DMS 273 (cell line): Measurements from ENCODE around the gene UCMA.
"Not testable (repeated sequence)": the region's sequence is repeated elsewhere in the genome, so short reads cannot be mapped to it uniquely, and the experiment has no call there.

Source experiments
- DNase-seq: peaks from one replicate; lab custom pipeline; 2025; ENCODE audit not compliant: unreplicated experiment; lab: John Stamatoyannopoulos, UW

UCMA gene

DNA sequence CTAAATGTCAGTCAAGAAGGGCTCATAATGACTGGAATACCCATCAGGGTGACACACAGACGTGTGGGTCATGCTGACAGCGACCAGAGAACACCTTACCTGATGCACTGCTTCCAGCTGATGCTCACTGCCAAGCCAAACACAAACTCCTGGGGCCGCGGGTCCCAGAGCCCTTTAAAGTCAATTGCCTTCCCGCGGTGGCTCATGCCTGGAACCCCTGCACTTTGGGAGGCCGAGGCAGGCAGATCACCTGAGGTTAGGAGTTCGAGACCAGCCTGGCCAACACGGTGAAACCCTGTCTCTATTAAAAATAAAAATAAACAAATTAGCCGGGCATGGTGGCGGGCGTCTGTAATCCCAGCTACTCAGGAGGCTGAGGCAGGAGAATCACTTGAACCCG is 562 bp upstream of the UCMA start:
- DNase-seq = not testable (repeated sequence)

DNA sequence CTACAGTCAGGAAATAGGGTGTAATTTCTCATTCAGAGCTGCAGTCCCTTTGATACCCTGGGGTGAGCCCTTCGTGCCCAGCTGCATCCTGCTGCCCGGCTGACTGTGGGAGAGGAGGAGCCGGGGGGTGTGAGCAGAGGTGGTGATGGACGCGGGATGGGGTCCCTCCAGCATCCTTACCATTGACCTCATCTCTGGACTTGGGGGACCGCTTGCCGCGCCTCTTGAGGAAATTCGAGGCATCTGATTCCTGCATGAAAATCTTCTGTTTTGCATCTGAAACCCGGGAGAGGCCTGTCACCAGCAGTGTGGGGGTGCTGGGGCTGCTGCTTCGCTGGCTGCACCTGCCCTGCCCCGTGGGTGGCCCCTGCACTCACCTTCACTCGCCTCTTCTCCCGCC is 816 bp downstream of the UCMA start:
- no peak for DNase-seq

DNA sequence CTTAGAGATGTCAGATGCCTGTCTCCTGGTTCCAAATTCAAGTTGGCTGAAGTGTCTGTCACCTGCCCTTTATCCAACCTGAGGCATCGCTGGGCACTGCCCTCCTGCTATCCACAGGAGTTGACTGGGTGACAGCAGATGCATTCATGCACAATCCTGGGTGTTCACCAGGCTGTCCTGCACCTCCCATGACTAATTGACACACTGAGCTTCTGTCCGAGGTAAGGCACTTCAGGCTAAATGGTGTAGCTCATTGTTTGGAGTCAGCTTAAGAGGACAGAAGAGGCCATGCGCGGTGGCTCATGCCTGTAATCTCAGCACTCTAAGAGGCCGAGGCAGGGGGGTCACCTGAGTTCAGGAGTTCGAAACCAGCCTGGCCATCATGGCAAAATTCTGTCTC is 2.4 kb downstream of the UCMA start:
- DNase-seq = no peak

DNA sequence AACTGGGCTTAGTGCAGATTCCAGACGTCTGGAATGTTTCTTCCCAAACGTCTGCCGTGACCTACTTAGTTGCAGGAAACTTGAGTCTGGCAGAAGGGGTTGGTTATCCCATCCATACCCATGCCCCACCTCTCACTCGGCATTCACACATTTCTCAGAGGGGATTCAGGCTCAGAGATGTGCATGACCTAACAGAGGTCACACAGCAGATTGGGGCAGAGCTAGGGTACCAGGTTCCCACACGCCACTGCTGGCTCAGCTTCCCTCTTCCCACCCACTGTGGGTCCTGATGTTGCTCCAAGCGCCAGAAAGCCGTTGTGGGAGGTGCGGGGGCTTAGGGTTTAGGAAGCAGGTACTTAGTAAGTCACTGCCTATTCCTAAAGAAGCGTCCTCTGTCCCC is 3.0 kb downstream of the UCMA start:
- DNase-seq = no peak

DNA sequence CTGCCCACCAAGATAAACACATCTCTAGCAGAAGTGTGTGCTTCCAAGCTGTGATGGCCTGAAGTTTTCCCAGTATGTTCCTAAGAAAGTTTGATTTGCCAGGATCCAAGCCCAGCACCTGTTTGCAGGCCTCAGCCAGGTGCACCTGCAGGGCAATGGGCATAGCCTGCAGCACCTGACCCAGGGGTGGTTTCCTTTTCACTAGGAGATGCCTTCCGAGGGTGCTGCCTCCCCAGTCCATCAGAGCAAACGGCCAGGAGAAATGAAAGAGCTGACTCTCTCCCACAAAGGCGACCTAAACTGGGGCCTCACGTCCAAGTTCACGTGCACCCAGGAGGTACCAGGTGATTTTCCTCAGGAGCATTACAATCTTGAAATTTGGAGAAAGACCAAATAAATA is 7.1 kb downstream of the UCMA start:
- no peak for DNase-seq

DNA sequence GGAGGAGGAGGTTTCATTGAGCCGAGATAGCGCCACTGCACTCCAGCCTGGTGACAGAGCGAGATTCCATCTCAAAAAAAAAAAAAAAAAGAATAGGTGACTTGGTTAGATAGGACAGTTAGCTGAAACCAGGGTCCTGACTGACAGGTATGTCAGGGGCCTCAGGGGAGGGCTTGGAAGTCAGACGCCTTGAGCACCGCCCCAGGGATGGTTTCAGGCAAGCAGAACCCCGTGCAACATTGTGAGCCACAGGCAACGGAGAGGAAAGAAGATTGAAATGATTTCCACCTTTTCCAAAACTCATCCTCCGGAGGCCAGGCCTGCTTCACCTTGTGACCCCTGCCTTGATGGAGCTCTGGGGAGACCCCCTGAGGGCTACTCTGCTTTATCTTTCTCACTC is 8.6 kb downstream of the UCMA start:
- DNase-seq = no peak

DNA sequence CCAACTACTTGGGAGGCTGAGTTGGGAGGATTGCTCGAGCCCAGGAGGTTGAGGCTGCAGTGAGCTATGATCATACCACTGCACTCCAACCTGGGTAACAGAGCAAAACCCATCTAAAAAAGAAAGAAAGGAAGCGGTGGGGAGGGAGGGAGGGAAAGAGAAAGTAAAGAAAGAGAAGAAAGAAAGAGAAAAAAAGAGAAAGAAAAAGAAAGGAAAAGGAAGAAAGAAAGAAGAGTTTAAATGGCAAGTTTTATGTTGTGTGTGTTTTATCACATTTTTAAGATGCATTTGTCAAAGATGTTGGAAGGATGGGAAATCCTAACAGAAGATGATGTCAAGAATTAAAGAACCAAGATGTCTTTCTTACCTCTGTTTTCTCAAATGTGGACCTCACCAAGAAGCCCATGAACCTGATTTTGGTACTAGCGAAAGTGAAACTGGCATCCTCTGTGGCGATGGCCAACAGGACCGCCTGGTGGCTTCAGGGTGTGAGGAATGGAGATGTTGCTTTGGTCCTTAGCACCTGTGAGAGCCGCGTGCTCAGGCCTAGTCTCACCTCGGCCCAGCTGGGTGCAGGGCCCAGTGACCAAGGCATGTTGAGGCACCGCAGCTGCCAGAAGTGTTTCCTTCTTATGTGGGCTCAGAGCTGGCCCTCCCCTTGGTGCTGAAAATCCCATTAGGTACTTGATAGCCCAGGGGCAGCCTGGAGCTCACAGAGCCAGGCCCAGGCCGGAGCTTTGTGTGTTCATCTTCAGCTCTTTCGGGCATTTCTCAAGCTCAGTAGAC is 9.8 kb downstream of the UCMA start:
- DNase-seq = no peak

DNA sequence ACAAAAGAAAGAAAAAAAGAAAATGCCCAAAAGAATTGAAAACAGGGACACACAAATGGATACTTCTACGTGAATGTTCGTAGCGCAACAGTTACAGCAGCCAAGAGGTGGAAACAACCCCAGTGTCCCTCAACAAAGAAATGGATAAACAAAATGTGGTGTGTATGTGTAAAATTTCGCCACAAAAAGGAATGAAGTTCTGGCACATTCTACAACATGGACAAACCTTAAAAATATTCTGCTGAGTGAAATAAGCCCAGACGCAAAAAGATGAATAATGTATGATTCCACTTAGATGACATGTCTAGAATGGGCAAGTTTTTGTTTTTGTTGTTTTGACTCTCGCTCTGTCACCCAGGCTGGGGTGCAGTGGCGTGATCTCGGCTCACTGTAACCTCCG is 10.9 kb downstream of the UCMA start:
- no peak for DNase-seq

DNA sequence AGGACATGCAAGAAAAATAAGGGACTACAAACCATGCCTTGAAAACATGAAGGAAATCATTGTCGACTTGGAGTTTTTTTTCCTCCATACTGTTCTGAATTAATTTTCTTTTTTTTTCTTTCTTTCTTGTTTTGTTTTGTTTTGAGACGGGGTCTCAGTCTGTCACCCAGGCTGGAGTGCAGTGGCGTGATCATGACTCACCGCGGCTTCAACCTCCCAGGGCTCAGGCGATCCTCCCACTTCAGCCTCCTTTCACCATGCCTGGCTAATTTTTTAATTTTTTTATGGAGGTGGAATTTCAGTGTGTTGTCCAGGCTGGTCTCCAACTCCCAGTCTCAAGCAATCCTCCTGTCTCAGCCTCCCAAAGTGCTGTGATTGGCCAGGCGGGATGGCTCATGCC is 11.6 kb downstream of the UCMA start:
- no peak for DNase-seq

DNA sequence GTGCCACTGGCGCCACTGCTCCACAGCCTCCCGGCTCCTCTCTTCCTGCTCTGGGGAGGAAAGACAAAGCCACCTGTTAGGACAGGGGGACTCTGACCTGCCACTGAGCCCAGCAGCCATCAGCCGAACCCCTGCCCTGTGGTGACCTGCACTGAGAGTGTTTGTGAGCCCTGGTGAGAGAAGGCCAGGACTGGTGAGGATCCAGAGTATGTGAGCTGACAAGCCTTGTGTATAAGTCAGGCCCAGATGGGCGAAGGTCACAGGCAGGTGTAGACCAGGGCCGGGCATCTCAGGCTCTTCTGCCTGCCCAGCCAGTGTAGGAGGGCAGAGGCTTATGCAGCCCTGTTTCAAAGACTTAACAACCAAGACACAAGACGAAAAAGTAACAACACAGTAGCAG is 12.0 kb downstream of the UCMA start:
- no peak for DNase-seq

DNA sequence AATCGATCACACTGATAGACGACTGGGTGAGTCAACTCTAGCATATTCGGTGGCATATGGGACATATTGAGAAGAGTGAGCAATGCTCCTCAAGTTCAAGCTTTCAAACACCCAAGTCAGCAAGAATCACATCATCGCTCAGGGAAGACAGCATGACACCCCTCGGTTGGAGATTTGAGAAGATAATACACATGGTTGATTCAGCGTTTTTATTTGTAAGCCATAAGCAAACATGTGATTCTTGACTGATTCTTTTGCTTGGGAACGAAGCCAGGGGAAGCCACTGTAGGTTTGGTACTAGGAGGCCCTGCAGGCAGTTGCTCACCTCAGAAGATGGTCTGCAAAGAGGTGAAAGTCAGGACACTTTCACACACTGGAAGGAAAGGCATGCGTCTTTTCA is 12.6 kb downstream of the UCMA start:
- no peak for DNase-seq

DNA sequence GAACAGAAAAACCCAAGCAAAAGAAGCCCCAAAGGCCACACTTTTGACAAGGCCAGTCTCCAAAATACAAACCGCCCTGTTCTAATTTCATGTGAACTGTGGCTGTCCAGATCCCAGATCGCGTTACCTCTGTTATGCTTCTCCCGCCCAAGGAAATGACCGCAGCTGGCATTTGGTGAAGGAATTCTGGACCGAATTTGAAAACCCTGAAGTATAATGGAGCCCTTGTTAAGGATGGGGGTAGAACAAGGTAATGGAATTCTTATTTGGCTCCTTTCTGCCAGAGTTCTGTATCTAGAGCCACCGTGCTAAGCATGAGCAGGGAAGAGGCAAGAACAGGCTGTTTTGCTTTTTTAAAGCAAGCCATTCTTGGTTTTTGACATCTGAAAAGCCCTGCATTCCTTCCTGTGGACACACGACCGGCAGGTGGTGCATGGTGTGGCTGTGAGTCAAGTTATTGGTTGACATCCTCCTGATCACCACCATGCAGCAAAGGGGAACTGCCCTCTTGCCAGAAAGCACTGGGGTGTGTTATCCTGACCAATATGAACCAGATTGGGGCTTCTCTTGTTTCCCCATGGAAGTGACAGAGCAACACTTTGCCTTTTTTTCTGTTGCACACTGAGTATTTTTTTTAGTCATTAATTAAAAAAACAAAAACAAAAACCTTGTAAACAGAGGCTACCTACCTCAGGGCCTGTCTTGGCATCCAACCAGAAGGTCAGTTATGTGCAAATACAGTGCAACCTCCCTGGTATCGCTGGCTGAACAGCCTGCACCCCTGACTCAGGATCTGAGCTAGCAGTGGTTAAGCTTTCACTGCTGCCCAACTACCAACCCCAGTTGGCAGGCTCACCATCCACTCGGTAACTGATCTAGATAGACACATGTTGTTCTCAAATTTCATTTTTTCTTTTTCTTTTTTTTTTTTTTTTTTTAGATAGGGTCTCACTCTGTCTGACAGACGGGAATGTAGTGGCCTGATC is 14.2 kb downstream of the UCMA start:
- DNase-seq = peak; percentile 23

DNA sequence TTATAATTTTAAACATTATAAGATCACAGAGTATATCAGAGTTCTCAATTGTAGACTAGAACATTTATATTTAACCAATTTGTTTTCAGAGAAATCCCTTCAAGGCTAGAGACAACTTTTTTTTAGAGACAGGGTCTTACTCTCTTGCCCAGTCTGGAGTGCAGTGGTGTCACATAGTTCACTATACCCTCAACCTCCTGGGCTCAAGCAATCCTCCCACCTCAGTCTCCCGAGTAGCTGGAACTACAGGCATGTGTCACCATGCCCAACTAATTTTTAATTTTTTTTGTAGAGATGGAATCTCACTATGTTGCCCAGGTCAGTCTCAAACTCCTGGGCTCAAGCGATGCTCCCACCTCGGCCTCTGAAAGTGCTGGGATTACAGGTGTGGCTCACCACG is 15.3 kb downstream of the UCMA start:
- no peak for DNase-seq

DNA sequence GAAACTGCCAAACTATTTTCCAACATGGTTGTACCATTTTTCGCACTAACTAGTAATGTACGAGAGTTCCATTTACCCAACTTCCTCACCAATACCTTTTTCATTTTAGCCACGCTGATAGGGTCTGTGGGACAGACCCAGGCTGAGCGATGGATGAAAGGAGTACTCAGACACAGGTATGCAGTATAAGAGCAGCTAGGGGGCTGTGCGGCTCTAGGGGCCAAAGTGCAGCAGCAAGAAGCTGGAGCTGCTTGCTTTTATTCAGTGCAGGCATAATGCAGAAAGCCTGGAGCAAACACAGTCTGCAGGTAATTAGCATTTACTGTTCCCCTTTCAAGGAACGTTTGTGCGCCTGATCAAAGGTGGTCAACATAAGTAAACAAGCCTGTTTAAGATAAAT is 21.0 kb downstream of the UCMA start:
- DNase-seq = no peak

DNA sequence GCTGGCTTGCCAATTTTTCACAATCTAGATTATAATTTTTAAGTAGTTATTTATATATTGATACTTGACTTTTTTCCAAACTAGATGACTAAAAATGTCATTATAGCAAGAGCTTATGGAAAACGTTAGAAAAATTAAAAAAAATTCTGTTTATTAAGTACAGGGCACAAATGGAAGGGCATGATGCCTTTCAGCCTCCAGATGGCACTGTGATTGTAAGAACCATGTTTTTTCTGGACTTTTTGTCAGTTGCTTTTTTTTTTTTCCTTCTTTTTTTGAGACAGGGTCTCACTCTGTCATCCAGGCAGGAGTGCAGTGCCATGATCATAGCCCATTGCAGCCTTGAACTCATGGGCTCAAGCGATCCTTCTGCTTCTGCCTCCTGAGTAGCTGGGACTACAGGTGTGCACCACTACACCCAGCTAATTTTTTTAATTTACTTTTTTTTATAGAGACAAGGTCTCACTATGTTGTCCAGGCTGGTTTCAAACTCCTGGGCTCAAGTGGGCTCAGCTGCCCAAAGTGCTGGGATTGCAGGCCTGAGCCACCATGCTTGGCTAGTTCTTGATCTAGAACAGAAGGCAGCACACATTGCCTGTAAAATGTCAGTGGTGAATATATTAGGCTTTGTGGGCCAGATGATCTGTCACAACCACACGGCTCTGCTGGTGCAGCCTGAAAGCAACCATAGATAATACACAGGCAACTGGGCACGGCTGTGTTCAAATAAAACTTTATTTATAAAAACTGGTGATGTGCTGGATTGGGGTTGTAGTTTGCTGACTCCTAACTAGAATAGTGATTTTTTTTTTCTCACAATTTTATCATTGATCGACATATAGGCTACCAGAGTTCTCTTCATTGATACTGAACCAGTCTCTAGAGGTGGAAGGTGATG is 27.4 kb downstream of the UCMA start:
- peak; percentile 17 for DNase-seq

DNA sequence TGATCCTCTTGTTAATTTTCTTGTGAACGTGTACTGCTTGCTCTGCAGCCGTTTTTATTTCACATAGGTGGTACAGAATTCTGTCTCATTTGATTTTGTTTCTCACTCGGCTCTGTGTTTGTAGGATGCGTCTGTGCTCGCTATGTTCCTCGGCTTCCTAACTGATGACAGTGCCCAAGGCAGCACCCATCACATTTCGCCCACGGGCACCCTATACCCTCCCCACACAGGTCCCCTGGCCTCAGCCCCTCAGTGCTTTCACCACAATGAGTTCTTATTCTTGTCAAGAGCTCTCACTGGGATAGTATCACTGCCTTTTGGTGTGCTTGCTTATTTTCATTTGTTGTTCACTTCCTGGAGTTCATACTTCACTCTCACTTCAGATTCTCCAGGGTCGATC is 28.1 kb downstream of the UCMA start:
- DNase-seq = no peak

DNA sequence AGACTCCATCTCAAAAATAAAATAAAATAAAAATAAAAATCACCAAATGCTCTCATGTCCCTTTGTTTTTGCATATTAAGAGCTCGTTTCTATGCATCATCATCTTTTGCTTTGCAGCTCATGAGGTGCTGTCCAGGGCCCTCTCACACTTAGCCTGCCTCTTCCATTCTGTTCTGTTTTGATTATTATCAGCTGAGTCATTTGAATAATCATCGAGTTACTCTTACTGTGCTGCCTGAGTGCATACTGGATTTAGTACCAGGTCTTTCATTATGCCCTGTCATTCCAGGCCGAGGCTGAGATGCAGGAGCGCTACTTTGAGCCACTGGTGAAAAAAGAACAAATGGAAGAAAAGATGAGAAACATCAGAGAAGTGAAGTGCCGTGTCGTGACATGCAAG is 33.0 kb downstream of the UCMA start:
- no peak for DNase-seq

DNA sequence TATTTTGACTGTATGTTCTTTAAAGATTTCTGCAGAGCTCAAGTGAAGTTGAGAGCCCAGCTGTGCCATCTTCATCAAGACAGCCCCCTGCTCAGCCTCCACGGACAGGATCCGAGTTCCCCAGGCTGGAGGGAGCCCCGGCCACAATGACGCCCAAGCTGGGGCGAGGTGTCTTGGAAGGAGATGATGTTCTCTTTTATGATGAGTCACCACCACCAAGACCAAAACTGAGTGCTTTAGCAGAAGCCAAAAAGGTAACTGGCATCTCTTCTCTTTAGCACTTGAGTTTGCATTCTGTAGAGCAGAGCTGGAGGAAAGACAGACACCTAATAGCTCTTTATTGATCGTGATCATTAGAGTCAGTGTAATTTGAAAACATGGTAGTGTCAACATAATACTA is 39.2 kb downstream of the UCMA start:
- DNase-seq = no peak

DNA sequence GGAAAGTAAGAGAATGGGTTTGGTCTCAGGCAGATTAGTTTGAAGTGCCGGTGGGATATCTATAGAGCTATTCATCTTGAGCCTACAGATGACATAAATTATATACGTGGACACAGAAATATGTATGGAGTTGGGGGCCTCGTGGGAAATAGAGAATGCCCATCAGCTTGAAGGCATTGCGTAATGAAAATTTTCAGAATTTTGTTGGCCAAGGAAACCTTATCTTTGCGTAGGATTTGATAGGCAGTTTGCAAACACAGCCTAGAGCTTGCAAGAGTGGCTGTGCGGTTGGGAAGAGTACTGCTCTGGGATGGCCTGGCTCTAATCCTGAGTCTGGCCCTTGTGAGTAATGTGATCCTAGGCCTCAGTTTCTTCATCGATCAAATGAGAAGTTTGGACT is 40.5 kb downstream of the UCMA start:
- DNase-seq = no peak

DNA sequence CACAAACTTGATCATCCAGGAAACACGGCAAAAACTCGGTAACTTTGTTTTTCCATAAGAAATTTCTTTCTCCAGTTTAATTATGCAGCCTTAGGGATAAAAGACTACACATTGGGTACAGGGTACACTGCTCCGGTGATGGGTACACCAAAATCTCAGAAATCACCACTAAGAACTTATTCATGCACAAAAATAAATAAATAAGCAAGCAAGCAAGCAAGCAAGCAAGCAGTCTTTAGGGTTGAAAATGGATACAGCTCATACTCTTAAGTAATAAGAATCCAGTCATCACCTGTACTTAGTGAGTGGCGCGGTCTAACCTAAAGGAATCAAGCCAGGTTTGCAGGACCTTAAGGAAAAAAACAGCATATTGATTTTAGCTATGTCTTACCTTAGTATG is 42.8 kb downstream of the UCMA start:
- DNase-seq = no peak

DNA sequence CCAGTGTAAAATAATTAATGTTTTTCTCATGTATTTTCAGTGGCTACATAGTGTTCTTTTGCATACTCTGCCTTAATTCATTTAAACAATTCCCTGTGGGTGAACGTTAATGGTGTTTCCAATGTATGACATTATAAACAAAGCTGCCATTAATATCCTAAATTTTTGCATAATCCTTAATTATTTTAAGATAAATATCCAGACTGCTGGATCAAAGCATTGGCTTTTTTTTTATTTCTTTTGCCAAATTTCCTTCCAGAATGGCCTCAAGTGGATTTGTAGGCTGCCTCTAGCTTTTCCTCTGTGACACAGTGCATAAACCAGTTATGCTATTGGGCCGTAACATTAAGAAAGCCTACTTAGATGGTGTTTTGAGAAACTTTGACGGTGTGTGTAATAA is 43.4 kb downstream of the UCMA start:
- DNase-seq = no peak
